HG03039 (cell line): Measurements from ENCODE around the gene GFPT2.
A peak's percentile ranks its signal among the peaks of the same experiment; 100 is the strongest.

ENCODE experiments used
- ATAC-seq: cut with Tn5 transposase; IDR thresholded peaks from one replicate; pipeline ENCODE4 v1.9.1; 2021; ENCODE audit warnings: mild to moderate bottlenecking, moderate library complexity; ENCODE audit not compliant: unreplicated experiment

GFPT2 gene

DNA sequence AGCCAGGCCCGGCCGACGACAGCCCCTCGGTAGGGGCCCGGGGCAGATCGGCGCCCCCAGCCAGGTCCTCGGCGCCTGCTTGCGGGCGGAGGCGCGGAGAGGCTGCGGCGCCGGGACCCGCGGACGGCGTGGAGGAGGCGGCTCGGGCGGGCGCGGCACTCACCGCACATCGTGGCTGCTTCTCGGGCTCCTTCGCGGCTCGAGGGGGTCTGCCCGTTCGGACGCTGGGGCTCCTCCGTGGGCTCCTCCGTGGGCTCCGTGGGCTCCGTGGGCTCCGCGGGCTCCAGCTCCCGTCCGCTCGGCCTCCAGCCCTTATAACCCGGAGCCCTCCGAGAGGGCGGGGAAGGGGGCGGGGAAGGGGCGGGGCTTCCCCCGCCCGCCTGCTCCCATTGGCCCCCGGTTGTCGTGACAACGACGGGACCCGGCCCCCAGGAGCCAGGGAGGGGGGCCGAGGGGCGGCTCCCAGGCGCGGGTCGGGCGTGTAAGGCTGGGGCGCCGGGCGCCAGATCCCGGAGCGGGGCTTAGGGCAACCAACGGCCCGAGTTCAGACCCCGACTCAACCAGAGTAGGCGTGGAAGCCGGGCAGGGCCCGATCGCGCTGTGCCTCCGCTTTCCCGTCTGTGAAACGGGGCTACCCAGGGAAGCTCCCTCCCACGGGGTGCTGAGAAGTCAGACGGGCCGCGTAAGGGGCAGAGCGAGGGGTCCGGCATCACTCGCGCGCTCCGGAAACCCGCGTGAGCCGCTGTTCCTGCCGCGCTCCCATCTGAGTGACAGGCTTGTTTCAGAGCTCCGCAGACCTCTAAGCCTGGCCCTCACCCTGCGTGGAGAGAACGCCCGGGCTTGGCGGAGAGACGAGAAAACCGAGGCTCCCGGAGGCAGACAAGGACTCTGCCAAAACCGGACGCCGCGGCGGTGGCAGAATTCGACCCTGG lies at the start of gene GFPT2:
Gene GFPT2 (minus strand): TSS at position 289 of the 932 bp plus-strand sequence. CDS start 119 bp downstream, at position 170.
- ATAC-seq = peak; percentile 64

DNA sequence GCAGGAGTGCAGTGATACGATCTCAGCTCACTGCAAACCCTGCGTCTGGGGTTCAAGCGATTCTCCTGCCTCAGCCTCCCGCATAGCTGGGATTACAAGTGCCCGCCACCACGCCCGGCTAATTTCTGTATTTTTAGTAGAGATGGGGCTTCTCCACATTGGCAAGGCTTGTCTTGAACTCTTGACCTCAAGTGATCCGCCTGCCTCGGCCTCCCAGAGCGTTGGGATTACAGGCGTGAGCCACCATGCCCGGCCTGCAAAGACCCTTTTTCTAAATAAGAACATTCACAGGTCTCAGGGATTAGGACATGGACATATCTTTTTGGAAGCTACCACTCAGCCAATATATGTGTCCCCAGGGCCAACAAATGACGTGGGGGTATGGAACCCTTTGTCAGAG lies 49.6 kb upstream of the GFPT2 start:
- no peak for ATAC-seq

DNA sequence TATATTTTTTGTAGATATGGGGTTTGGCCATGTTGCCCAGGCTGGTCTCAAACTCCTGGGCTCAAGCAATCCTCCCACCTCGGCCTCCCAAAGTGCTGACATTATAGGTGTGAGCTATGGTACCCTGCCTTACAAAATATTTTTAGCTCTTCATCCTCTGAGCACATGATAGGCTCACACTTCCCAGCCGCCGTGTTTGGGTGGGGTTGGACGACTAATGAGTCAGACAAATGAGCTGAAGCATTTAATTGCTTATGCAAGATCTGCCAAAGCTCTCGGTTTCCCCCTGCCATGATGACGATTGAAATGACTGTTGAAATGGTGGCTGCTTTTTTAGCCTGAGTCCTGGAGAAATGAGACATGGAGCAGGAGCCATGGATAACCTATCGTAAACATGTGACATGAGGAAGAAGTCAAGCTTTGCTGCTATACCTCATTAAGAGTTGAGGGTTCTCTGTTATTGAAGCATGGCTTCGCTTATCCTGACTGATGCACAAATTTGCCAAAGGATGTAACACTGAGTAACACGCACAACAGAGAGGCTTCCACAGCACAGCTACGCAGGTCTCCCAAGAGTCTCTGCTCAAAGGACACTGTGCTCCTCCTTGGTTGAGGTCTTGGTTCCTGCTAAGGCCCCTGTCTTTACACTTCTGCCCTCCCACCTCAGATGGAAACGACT lies 48.2 kb upstream of the GFPT2 start:
- no peak for ATAC-seq

DNA sequence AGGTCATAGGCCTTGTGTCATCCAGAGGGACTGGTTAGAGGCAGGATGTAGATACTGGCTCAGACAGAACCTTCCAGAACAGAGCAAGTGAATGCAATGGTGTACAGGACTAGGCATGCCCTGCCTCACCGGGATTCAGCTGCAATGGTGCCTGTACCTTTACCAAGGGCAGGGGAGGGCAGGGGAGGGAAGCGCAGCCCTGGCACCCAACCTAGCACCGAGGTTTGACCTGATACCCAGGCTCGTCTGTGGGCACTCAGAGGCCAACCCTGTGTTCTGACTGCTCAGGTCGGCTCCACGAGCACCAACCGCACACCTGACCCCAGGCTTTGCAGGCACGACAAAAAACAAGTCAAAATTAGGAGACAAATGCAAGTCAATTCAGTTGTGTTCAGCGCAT lies 47.3 kb upstream of the GFPT2 start:
- ATAC-seq = no peak

DNA sequence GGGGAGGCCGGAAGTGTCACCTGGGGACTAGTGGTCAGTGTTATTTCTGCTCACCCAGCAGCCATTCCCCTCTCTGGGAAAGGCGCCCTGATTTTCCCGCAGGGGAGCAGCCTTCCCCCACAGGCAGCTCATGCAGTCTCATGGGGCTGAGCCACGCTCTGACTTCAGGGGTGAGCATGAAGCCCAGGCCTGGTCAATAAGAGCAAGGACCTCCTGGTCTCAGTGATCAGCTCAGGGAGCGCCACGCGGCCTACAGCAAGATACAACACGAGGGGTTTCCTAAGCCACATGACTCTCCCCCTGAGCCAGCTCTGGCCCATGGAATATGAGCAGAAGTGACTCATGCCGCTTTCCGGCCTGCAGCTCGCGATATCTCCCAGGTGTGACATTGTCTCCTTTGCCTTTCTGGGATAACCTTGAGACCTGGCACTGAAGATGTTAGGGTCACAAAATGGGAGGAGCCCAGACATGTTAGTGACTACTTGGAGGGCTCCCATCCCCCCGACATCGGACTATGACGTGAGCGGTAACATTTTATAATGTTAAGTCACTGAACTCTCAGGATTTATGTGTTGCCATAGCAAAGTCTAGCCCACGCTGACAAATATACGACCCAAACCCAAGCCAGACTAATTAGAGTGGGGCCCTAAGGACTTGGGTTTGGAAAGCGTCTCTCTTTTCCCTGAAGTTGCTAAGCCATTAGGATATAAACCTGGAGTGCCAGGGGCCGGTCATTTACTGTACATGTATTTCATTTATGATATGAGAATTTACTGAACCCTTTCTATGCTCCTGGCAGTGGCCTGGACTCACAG lies 46.5 kb upstream of the GFPT2 start:
- no peak for ATAC-seq

DNA sequence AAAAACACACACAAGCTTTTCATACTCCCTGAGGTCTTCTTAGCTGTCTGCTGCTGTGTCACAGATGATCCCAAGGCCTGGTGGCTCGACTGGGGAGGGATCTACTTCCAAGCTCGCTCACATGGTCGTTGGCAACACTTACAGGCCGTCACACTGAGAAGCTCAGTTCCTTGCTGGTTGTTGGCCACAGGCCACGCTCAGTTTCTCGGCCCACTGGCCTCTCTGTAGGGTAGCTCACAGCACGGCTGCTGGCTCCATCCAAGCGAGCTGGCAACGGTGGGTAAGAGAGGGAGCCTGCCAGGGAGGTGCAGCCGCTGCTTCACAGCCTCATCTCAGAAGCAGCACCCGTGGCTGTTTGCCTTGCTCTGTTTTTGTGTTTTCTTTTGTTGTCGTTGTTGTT lies 43.8 kb upstream of the GFPT2 start:
- ATAC-seq = no peak

DNA sequence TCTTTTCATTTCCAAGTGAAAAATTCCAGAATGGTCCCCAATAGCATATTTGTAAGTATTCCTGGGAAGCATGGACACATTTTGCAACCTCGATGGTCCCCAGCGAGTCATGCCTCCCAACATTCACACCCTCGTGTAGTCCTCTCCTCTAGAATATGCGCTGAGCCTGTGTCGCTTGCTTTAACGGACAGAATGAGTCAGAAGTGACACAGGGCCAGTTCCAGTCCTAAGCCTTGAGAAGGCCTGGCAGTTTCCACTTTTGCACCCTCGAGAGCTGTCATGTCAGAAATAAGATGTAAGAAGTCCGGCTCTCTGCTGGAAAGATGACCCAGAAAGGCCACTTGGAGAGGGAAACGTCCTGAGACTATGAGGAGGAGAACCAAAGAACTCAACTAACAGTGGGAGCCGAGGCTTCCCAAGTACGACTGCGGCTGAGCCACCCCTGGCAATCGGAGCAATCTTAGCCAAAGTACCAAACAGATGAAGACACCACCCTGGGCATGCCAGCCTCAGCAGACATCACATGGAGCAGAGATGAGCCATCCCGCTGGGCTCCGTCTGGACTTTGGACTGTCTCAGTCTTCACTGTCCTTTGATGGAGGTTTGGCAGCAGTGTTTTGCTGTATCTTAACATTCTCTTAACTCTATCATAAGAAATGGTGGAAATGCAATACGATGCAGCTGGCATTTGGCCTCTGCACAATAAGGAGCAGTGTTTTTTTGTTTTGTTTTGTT lies 42.6 kb upstream of the GFPT2 start:
- ATAC-seq = no peak

DNA sequence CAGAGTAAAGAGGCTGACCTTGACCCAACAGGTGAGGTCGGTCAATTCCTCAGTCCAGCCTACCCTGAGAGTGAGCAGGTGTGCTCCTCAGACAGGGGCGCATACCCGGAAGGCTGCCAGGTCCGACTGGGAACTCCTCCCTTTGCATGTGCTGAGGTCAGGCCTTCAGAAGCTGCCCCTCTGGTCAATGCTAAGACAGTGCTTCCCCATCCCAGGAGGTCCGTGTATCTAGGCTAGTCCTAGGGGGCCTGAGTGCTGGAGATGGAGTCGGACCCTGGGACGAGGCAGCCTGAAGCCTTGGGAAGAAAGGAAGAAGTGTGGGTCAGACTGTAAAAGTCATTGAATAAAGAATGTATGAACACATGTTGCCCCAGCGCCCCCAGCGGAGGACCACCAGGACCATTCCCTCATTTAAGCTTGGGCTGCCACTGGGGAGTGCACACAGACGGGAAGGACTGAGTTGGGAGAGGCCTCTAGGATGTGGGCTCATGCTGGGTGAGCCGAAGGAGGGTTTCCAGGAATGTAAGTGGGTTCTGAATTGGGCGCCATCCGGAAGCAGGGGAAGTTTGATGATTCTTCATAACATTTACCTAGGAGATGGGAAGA lies 41.0 kb upstream of the GFPT2 start:
- no peak for ATAC-seq

DNA sequence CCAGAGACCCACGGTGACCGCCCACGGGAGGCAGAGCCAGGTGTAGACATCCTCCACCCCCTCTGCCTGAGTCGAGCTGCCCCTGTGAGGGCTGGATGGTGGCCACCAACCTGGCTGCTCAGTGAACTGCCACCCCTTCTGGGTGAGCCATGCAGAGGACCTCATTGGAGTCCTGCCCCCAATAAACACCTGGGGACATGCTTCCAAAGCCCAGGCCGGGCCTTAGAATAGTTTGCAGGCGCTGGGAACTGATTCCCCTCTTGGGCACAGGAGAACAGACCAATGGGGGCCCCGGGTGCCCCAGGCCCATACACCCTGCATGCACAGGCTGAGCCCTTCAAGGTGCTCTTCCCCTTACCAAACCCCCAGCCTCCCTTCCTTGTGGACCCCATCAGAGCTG lies 38.1 kb upstream of the GFPT2 start:
- ATAC-seq = no peak

DNA sequence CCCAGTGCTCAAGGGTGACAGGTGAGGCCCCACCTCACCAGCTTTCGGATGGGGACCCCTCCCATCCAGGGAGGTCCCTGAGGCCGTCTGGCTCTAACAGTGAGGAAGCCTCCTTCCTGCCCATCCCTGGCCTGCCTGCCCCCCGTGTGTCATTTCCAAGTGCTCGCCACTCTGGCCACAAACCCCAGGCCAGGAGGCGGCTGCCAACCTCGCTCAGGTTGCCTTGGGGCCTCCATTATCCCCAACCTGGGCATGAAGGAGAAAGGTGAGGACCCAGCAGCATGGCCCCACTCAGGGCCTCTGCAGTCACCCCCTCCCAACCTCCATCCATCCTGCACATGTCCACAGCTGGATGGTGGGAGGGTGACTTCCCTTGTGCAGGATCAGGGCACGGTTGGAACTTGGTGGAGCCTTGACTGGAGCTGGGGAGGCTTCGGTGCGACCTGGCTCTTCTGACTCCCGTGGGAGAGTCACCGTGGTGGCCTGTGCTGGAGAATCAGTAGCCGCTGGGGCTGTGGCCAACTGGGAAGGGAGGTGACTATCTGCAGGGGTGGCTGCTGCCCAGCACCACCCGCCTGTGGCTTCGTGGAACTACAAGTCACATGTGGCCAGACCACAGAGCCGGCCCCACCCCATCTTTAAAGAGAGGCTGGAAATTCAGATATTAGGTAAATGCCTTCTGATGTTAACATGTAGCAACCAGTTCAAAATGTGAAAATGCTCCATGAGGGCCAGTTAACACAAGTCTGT lies 37.5 kb upstream of the GFPT2 start:
- no peak for ATAC-seq

DNA sequence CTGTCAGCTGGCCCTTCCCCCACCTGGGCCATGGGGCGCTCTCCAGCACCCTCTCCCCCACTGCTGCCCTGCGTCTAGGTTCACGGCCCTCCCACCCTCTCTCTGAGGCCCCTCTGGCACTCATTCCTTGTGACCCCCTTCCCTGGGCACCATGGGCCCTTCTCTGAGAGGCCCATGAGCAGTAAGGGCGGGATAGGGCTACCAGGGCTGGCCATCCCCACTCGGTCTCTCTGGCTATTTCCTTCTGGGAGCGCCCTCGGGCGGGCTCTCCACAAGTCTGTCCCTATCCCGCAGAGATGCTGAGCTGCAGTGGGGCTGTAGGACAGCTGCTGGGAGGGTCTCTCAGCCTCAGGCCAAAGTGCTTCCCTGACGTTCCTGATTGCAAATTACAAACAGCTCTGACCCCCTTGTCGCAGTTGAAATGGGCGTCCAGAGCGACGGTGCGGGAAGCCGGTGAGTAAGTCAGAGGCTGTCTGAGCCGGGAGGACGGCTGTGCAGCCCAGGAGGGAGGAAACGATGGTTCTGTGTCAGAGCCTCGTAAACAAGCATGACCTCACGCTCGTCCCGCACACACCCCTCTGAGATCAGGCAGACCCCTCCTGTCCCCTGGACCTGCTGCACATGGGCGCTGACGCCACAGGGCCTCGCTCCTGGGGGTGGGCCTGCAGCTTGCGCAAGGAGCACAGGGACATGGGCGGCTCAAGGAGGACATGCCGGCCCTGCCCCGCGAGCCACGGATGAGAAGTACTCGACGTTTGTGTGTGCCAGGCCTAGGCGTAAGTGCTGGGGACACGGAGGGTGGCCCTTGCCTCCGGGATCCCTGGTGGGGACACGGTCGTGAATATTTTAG lies 36.3 kb upstream of the GFPT2 start:
- ATAC-seq = no peak

DNA sequence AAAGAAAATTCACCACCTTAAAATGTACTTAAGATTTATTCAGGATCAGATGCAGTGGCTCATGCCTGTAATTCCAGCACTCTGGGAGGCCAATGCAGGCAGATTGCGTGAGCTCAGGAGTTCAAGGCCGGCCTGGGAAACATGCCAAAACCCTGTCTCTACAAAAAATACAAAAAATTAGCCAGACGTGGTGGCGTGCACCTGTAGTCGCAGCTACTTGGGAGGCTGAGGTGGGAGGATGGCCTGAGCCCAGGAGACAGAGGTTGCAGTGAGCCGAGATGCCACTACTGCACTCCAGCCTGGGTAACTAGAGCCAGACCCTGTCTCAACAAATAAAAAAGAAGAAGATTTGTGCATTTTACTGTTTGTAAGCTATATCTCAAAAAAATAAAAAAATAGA lies 34.7 kb upstream of the GFPT2 start:
- ATAC-seq = no peak

DNA sequence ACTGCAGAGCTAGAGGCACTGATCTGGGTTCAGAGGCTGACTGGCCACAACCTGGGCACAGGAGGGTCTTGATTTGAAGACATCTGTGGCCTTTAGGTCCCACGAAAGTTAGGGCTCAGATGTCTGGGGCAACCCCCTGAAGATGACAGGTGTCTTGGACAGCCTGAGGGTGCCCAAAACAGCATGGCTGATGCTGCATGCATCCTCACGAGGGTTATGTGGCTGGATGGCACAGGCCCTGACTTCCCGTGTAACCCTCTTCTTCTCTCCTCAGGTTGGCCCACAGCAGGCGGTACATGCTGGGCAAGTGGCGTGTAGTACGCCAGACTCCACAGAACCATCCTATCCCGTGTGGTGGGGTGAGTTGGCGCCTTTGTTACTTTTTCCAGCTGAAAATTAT lies 29.8 kb upstream of the GFPT2 start:
- no peak for ATAC-seq

DNA sequence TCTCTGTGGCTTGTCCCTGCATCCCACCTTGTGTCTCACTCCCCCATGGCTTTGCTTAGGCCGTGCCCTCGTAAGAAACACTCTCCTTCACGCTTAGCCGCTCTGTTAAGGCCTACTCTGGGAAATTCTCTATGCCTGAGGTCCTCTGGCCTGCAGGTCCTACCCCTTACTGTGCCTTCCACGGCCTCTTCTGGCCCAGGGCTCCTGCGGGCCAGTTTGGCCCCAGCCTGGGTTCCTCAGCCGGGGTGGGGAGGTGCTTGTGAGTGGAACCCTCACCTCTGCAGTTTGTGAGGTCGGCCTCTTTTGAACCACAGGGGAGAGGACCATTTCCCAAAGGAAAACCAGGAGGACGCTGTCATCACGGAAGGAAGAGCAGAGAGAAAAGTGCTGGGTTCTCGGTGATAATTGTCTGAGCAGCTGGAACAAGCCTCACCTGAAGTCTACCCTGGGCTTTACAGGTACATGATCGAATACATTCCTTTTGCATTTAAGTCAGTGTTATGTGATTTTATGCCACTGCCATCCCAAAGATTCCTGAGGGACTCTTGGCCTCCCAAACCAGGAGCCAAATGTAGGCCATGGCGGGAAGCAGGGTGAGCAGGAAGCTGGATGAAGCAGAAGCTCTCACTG lies 28.8 kb upstream of the GFPT2 start:
- no peak for ATAC-seq

DNA sequence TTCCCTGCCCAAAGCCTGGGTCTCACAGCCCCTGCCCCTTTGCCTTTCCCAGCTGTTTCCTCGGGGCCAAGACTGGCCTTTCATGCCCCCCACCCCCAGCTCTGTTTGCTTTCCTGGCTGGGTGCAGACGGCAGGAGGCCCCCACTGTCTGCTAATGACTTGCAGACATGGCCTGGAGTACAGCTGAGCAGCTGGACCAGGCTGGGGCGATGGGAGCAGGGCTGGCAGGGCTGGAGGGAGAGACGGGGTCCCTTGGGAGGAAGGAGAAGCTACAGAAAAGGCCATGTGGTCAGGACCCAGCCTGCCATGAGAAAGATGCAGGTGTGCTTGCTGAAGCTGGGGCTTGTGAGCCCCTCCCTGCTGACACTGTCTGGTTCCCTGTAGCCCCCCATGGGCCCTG lies 28.3 kb upstream of the GFPT2 start:
- ATAC-seq = no peak

DNA sequence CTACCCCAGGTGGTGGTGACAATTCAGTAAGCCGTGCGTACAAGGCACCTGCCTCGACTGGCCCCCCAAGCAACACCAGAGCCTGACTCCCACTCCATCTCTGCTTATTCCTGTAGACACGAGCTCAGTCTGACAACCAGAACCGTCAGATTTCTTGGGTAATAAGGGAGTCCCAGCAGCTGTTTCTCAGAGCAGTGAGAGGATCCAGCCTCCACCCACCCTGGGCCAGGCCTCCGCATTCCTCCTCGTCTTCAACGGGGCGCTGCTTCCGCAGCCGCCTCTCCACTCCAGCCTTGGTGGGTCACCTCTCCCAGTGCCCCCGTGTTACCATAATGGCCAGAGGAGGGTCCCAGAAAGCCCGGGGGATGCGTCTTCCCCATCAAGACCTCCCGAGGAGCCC lies 27.7 kb upstream of the GFPT2 start:
- no peak for ATAC-seq

DNA sequence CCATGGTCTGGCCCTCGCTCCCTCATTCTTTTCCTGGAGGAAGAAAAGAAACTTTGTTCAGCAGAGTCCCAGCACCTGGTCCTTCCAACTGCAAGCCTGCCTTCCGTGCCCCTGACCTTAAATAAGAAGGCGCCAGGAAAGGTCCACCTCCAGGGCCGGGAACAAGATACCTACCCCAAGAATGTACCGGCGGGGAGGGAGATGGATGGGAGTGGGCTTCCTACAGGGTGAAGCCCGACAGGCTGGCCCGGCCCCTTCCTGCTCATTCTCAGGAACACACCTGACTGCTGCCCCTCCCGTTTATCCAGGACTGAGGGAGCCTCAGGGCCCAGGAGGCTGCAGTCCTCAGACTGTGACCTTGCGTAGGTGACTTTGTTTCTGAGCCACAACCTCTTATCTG lies 27.3 kb upstream of the GFPT2 start:
- ATAC-seq = no peak

DNA sequence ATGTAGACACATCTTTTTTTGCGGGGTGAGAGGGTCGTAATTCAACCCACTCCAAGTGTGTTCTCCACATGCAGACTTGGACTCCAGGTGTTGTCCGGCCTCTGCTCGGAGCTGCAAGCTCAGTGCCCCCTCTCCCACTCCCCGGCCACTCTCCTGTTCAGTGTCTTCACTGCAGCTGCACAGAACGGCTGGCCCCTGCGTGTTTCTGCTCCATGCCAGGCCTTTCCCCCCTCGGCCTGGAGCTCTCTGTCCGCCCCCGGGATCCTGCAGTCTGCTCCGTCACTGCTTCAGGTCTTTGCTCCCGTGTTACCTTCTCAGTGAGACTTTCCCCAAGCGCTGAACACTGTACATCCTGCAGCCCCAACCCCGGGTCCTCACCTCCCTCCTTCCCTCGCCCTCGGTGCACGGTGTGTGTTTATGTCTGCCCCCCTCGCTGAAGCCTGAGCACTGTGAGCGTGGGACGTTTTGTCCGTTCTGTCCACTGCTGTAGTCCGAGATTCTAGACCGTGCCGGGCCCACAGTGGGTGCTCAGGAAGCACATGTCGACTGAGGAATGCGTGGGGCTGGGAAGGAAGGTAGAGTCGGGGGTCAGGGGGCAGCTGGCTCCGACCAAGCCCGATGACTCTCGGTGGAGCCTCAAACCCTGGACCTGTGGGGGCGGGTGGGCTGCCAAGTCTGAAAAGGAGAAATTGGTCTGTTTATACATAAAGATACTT lies 26.4 kb upstream of the GFPT2 start:
- no peak for ATAC-seq
